ENCODE measurements around the gene NAA15.

DNA sequence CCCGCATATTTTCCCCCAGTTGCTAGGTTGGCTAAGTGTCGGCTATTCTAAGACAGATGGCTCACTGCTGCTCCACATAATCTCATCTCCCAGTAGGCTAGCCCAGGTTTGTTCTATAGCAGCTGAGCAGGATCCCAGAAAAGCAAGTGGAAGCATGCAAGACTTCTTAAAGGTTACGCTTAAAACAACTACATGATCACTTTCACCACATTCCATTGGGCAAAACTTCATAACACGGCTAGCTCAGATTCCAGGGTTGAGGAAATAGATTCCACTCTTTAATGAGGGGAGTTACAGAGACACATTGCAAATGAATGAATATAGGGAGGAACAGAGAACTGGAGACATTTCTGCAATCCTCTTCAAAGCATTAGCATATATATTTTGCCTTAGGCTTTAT lies 139.7 kb downstream of the NAA15 start:
- TF ChIP-seq EZH2phosphoT487 (IDR thresholded peaks at IDR 0.05; ENCODE audit: insufficient read depth, low read depth) = no peak
- TF ChIP-seq EZH2 (IDR thresholded peaks at IDR 0.05; ENCODE audit: insufficient read depth, poor library complexity, severe bottlenecking) = no peak
